ENCODE results near the gene UBAP1.
"Not testable (repeated sequence)": the region's sequence is repeated elsewhere in the genome, so short reads cannot be mapped to it uniquely, and the experiment has no call there.

UBAP1 gene

DNA sequence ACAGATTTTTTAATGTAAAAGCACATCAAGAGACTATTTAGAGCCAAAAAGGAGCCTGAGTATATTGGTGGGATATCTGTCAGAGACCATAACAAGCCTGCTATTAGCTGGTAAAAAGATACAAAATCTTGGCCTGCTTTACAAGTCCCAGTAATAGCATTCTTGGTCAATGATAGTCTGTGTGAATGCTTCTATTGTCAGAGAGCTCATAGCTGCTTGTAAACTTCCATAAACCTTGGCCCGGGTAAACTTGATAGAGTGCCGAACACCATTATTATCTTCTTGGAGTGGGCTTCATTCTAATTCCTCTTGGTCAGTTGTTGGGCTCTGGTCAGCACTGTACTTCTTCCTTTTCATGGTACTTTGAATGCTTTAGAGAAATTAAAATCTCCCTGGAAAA, 64.0 kb downstream of the UBAP1 start:
- TF ChIP-seq, protein P1, sequence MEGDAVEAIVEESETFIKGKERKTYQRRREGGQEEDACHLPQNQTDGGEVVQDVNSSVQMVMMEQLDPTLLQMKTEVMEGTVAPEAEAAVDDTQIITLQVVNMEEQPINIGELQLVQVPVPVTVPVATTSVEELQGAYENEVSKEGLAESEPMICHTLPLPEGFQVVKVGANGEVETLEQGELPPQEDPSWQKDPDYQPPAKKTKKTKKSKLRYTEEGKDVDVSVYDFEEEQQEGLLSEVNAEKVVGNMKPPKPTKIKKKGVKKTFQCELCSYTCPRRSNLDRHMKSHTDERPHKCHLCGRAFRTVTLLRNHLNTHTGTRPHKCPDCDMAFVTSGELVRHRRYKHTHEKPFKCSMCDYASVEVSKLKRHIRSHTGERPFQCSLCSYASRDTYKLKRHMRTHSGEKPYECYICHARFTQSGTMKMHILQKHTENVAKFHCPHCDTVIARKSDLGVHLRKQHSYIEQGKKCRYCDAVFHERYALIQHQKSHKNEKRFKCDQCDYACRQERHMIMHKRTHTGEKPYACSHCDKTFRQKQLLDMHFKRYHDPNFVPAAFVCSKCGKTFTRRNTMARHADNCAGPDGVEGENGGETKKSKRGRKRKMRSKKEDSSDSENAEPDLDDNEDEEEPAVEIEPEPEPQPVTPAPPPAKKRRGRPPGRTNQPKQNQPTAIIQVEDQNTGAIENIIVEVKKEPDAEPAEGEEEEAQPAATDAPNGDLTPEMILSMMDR (IDR thresholded peaks at IDR 0.05; ENCODE audit: low read depth, low read length), result no peak
- Histone ChIP-seq H3K4me3 (ENCODE audit: low read depth, low read length) (no peak overlapping the region), H3K36me3 (peaks cover 43% of the 10 kb centered on the region), H3K27me3 (no peaks in the 10 kb centered on the region), H3K9me3 (no peaks in the 10 kb centered on the region), H3K4me1 (no peaks in the 10 kb centered on the region)
- DNase-seq, result no peak

DNA sequence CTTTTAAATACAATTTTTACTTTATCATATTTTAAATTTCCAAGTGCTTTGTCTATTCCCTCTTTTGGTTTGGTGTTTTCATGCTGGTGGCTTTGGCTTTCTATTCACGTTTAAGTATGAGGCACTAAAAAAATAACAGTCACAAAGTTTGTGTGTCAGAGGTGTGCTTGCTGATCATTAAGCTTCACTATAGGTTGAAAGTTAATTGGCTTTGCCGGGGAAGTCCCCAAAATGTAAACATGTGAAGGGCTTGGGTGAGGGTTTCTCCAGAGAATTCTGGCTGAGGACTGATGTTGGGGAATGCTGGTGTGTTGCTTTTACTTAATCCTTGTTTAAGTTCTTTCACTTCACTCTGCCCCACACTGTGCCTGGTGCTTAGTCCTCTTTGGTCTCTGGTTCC, 66.4 kb downstream of the UBAP1 start:
- H3K9me3 ChIP-seq; H3K4me3 ChIP-seq (ENCODE audit: low read depth, low read length); DNase-seq; H3K27me3 ChIP-seq; H3K4me1 ChIP-seq: not testable (repeated sequence)
- peaks cover 52% of the 10 kb centered on the region for H3K36me3 ChIP-seq

DNA sequence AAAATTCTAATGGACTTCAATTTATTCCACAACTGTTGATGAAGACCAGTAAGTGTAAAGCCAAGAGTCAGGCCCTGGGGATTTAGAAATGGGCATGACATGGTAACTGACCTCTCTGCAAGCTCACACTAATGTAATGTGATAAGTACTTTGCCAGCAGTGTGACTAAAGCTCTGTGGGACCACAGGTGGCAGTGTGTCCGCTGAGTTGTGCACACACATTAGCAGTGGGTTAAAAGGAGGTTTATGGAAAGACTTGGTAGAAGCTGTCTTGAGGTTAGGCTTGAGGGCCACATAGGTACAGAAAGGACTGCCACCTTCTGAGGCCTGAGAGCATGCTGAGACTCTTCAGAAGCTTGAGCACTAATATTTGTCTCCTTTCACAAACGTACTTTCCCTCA, 67.6 kb downstream of the UBAP1 start:
- no peak for DNase-seq
- TF ChIP-seq, protein P1 (IDR thresholded peaks at IDR 0.05; ENCODE audit: low read depth, low read length), result no peak
- H3K36me3 ChIP-seq, result peaks cover 57% of the 10 kb centered on the region

DNA sequence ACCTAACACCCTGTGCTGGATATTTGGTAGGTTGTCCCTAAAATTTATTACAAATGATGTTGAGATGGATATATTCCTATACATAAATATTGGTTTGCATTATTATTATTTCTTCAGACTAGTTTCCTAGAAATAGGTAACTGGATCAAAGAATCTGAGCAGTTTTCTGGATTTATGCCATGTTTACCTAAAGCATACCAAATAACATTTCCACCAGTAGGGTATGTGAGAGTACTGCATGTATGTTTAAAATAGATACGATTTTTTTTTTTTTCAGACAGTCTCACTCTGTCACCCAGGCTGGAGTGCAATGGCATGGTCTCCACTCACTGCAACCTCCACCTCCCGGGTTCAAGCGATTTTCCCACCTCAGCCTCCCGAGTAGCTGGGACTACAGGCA, 68.9 kb downstream of the UBAP1 start:
- not testable (repeated sequence) for H3K4me3 ChIP-seq (ENCODE audit: low read depth, low read length); H3K27me3 ChIP-seq; DNase-seq; H3K4me1 ChIP-seq; H3K9me3 ChIP-seq
- H3K36me3 ChIP-seq, result peaks cover 53% of the 10 kb centered on the region

More for the DNA sequence above, 67.6 kb downstream of the UBAP1 start:
- H3K9me3 ChIP-seq, result no peaks in the 10 kb centered on the region
- H3K27me3 ChIP-seq, result no peaks in the 10 kb centered on the region
- H3K4me3 ChIP-seq (ENCODE audit: low read depth, low read length), result no peak overlapping the region
- H3K4me1 ChIP-seq, result no peaks in the 10 kb centered on the region

DNA sequence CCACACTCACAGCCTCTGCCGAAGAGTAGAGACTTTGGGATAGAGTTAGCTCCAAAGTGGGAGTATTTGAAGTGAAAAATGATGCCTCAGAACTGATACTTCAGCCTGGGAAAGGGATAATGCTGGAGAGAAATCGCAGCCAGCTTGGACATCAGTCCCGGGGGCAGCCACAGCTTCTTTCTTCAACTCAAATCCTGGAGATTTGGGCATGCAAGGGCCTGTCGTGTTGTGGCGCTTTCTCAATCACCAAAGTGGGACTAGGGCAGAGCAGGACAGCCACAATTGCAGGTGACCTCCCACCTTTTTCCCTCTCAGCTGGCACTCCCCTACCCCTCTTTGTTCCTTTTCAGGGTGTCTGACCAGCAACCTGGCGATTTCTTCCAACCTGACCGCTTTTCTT, 70.4 kb downstream of the UBAP1 start:
- peaks cover 4% of the 10 kb centered on the region for H3K4me1 ChIP-seq
- no peaks in the 10 kb centered on the region for H3K9me3 ChIP-seq
- H3K36me3 ChIP-seq, result peaks cover 57% of the 10 kb centered on the region
- TF ChIP-seq, protein P1 (IDR thresholded peaks at IDR 0.05; ENCODE audit: low read depth, low read length), result no peak
- H3K4me3 ChIP-seq (ENCODE audit: low read depth, low read length), result no peak overlapping the region
- no peak for DNase-seq
- no peaks in the 10 kb centered on the region for H3K27me3 ChIP-seq

DNA sequence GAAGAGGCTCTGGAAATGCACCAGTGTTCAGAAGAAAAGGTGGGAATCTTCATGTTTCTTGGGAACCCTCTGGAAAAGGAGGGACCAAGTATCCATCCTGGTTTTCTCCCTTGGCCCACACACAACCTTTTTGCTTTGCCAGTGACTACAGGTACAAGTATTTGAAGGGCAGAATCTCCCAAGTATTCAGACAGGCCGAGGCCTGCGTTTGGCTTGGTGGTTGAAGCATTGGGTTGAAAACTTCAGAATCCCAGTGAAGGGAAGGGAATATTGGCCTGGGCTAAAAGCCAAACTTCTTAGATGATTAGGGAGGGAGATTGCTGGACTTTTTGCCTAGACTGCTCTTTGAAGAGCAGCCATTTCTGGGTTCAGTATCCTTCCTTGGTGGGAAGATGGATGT, 71.9 kb downstream of the UBAP1 start:
- Histone ChIP-seq H3K4me3 (ENCODE audit: low read depth, low read length) (no peak overlapping the region), H3K27me3 (no peaks in the 10 kb centered on the region), H3K36me3 (peaks cover 70% of the 10 kb centered on the region), H3K4me1 (peaks cover 10% of the 10 kb centered on the region), H3K9me3 (no peaks in the 10 kb centered on the region)
- TF ChIP-seq, protein P1 (IDR thresholded peaks at IDR 0.05; ENCODE audit: low read depth, low read length), result no peak
- DNase-seq, result no peak

DNA sequence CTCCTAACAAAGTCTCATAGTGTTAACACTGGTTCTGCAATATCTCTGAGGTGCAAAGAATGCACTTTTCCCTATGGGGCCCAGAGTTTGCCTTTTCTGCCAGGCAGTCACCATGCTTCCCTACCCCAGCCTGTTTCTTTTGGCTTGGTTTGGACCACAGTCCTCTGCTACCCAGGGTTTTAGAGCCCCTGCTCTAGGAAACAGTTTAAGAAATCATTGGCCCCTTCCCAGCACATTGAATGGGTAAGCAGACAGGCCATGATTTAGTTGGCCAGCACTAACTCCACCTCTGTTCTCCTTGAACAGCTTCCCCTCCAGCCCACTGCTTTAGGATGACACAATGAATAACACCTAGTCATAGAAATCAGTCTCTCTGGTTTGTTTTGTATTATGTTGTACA, 73.2 kb downstream of the UBAP1 start:
- H3K9me3 ChIP-seq, result no peaks in the 10 kb centered on the region
- no peak for DNase-seq
- TF ChIP-seq, protein P1 (IDR thresholded peaks at IDR 0.05; ENCODE audit: low read depth, low read length), result no peak
- H3K27me3 ChIP-seq, result no peaks in the 10 kb centered on the region
- peaks cover 71% of the 10 kb centered on the region for H3K36me3 ChIP-seq
- H3K4me3 ChIP-seq (ENCODE audit: low read depth, low read length), result no peak overlapping the region
- peaks cover 10% of the 10 kb centered on the region for H3K4me1 ChIP-seq

All from BE2C (cell line).